Caco-2 (cell line): ENCODE data around the gene GFOD1. TPM values are rescaled to one million over a fixed set of nuclear protein-coding genes. Genes with fewer than 3 reads are reported as not detected.

ENCODE experiments used
- BruUV-seq: library from RNA; stranded (reverse); fragments of 400-500 nt; replicated peaks from 2 replicates; lab custom pipeline; 2021; lab: Mats Ljungman, UMichigan
- CTCF ChIA-PET: fragments of 300-600 bp; sonication (Branson Sonifier 250); formaldehyde crosslinking; loops from one replicate; lab custom pipeline; 2022; ENCODE audit warnings: antibody characterized with exemption; lab: Charles Lee
- POLR2A ChIA-PET: fragments of 300-600 bp; sonication (Branson Sonifier 250); formaldehyde crosslinking; loops from one replicate; lab custom pipeline; 2022; ENCODE audit warnings: antibody characterized with exemption; lab: Charles Lee
- DNase-seq, 2 experiments: peaks; one replicate each; pipeline versions ENCODE4 v3.0.0 to v3.0.0-alpha.2; 2020 to 2022
- H3K27me3 ChIP-seq: replicated peaks from 2 replicates; pipeline ENCODE4 v1.6.0; 2011; ENCODE audit warnings: low read length; ENCODE audit not compliant: control insufficient read depth, insufficient read depth
- H3K36me3 ChIP-seq: 2 replicates; pipeline ENCODE4 v1.5.1; 2011; ENCODE audit warnings: low read length; ENCODE audit not compliant: control insufficient read depth, insufficient read depth
- H3K4me1 ChIP-seq: fragments of 250-450 bp; sonication (Bioruptor Pico); 2 replicates; pipeline ENCODE4 v1.5.1; 2020; ENCODE audit warnings: mild to moderate bottlenecking
- H3K4me3 ChIP-seq: 2 replicates; pipeline ENCODE4 v1.5.1; 2011; ENCODE audit warnings: low read depth, mild to moderate bottlenecking, control low read depth, low read length
- H3K9me3 ChIP-seq: fragments of 250-450 bp; sonication (Bioruptor Pico); 2 replicates; pipeline ENCODE4 v1.5.1; 2020; ENCODE audit warnings: mild to moderate bottlenecking, moderate library complexity
- H3K27ac Mint-ChIP-seq: one replicate; pipeline ENCODE4 v1.8.0; 2022; ENCODE audit warnings: mixed read lengths; ENCODE audit not compliant: unreplicated experiment
- H3K27me3 Mint-ChIP-seq: one replicate; pipeline ENCODE4 v1.8.0; 2022; ENCODE audit warnings: mixed read lengths; ENCODE audit not compliant: insufficient read depth, unreplicated experiment
- H3K36me3 Mint-ChIP-seq: one replicate; pipeline ENCODE4 v1.8.0; 2022; ENCODE audit warnings: mild to moderate bottlenecking, mixed read lengths; ENCODE audit not compliant: insufficient read depth, unreplicated experiment
- H3K4me1 Mint-ChIP-seq: one replicate; pipeline ENCODE4 v1.8.0; 2022; ENCODE audit warnings: low read depth, mixed read lengths; ENCODE audit not compliant: unreplicated experiment
- H3K4me3 Mint-ChIP-seq: one replicate; pipeline ENCODE4 v1.8.0; 2022; ENCODE audit warnings: mild to moderate bottlenecking, moderate library complexity, mixed read lengths; ENCODE audit not compliant: unreplicated experiment
- H3K9me3 Mint-ChIP-seq: one replicate; pipeline ENCODE4 v1.8.0; 2022; ENCODE audit warnings: mixed read lengths; ENCODE audit not compliant: unreplicated experiment
- CTCF ChIP-seq, 2 experiments: fragments of 200-600 bp in 1 of 2; IDR thresholded peaks; 1 replicate in 1 of 2; 2 replicates in 1 of 2; pipeline versions ENCODE4 v1.5.1 to v1.8.0; 2011 to 2022; ENCODE audit warnings: antibody characterized with exemption in 1 of 2, control low read depth in 1 of 2, inconsistent platforms in 1 of 2, low read depth in 1 of 2, low read length in 1 of 2, mild to moderate bottlenecking in 1 of 2, moderate library complexity in 1 of 2; ENCODE audit not compliant: insufficient read depth in 1 of 2, severe bottlenecking in 1 of 2, unreplicated experiment in 1 of 2
- intact Hi-C: fragments of 100-400 bp; cut with micrococcal nuclease; formaldehyde crosslinking; loops from one replicate; pipeline ENCODE4 v1.10.0; 2022; ENCODE audit not compliant: unreplicated experiment
- total RNA-seq: library from RNA; stranded (reverse); gene quantifications from 2 replicates; pipeline ENCODE4 v1.2.3, GENCODE V29; 2022

Gene GFOD1
- total RNA-seq, 1 experiment from 2014 or later, result 0.84 TPM

GRCh38 chr6:13508711-13509705, 21.6 kb upstream of the GFOD1 start:
- BruUV-seq, result no TSS peak
- H3K9me3 Mint-ChIP-seq, result no peaks in the 10 kb centered on the region
- DNase-seq, result no peak
- H3K4me1 Mint-ChIP-seq, result no peaks in the 10 kb centered on the region
- Histone ChIP-seq H3K9me3 (no peaks in the 10 kb centered on the region), H3K4me1 (no peaks in the 10 kb centered on the region), H3K36me3 (no peaks in the 10 kb centered on the region), H3K27me3 (no peaks in the 10 kb centered on the region), H3K4me3 (no peak overlapping the region)
- no peaks in the 10 kb centered on the region for H3K36me3 Mint-ChIP-seq
- H3K4me3 Mint-ChIP-seq, result no peak overlapping the region
- no peak for TF ChIP-seq CTCF (IDR thresholded peaks at IDR 0.05; ENCODE audit: insufficient read depth in 1 of 2, low read depth in 1 of 2, low read length in 1 of 2, severe bottlenecking in 1 of 2, unreplicated experiment in 1 of 2)
- peaks cover 11% of the 10 kb centered on the region for H3K27me3 Mint-ChIP-seq
- H3K27ac Mint-ChIP-seq, result no peak overlapping the region
- intact Hi-C loops, result no loop called here
- ChIA-PET CTCF (no interaction called here), POLR2A (no interaction called here)

DNA sequence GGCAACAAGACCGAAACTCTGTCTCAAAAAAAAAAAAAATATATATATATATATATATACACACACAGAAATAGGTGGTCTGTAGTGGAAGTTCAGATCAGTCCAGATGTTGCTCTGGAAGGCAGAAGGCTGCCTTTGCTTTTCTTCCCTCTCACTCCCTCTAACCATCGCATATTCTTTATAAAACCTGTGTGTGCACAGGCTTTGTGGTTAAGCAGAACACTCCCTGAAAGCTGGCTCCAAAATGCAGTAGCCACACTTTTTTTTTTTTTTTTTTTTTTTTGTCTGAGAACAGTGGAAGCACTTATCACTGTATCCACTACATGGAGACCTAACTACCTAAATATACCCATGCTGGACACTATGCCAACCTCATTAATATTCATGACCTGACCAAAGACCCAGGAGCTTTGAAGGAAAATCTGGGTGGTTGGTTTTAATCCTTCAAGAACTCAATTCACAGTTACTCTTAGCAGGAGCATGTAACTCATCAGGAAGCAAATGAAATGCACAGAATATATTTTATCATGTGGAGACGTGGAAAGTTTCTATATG, 20.0 kb upstream of the GFOD1 start:
- no peaks in the 10 kb centered on the region for H3K36me3 ChIP-seq
- Mint-ChIP-seq H3K36me3 (no peaks in the 10 kb centered on the region), H3K9me3 (no peaks in the 10 kb centered on the region), H3K4me1 (no peaks in the 10 kb centered on the region), H3K4me3 (no peak overlapping the region), H3K27ac (no peak overlapping the region), H3K27me3 (peaks cover 11% of the 10 kb centered on the region)
- no peak overlapping the region for H3K4me3 ChIP-seq
- BruUV-seq, result no TSS peak
- TF ChIP-seq CTCF (IDR thresholded peaks at IDR 0.05; ENCODE audit: insufficient read depth in 1 of 2, low read depth in 1 of 2, low read length in 1 of 2, severe bottlenecking in 1 of 2, unreplicated experiment in 1 of 2), result no peak
- no peaks in the 10 kb centered on the region for H3K9me3 ChIP-seq
- ChIA-PET POLR2A (no interaction called here), CTCF (no interaction called here)
- no peaks in the 10 kb centered on the region for H3K27me3 ChIP-seq
- DNase-seq, result no peak
- intact Hi-C loops, result no loop called here
- H3K4me1 ChIP-seq, result no peaks in the 10 kb centered on the region

- Histone ChIP-seq H3K4me1 (no peaks in the 10 kb centered on the region), H3K36me3 (no peaks in the 10 kb centered on the region), H3K9me3 (no peaks in the 10 kb centered on the region), H3K27me3 (no peaks in the 10 kb centered on the region), H3K4me3 (no peak overlapping the region)
- BruUV-seq, result no TSS peak
- Mint-ChIP-seq H3K9me3 (no peaks in the 10 kb centered on the region), H3K4me1 (no peaks in the 10 kb centered on the region), H3K36me3 (no peaks in the 10 kb centered on the region), H3K27me3 (peaks cover 11% of the 10 kb centered on the region), H3K4me3 (no peak overlapping the region), H3K27ac (no peak overlapping the region)
- intact Hi-C loops, result no loop called here
- CTCF ChIA-PET, result no interaction called here
- DNase-seq, result no peak
- POLR2A ChIA-PET, result no interaction called here
- TF ChIP-seq CTCF (IDR thresholded peaks at IDR 0.05; ENCODE audit: insufficient read depth in 1 of 2, low read depth in 1 of 2, low read length in 1 of 2, severe bottlenecking in 1 of 2, unreplicated experiment in 1 of 2), result no peak
Observed at GRCh38 chr6:13505345-13505734, 17.9 kb upstream of the GFOD1 start.
